HUES6 (cell line): ENCODE results near the gene GPR137C.
A peak's percentile ranks its signal among the peaks of the same experiment; 100 is the strongest.

Experiments
- H3K27ac ChIP-seq: 2 replicates; pipeline ENCODE4 v1.7.0; 2013; ENCODE audit warnings: low read depth, mild to moderate bottlenecking, low read length, inconsistent platforms
- H3K27me3 ChIP-seq: 2 replicates; pipeline ENCODE4 v1.6.1; 2013; ENCODE audit warnings: low read length; ENCODE audit not compliant: control insufficient read depth, insufficient read depth
- H3K36me3 ChIP-seq: 2 replicates; pipeline ENCODE4 v1.6.1; 2013; ENCODE audit warnings: low read length; ENCODE audit not compliant: control insufficient read depth, insufficient read depth
- H3K4me1 ChIP-seq: 2 replicates; pipeline ENCODE4 v1.6.1; 2013; ENCODE audit warnings: low read length; ENCODE audit not compliant: control insufficient read depth, insufficient read depth
- H3K4me3 ChIP-seq: 2 replicates; pipeline ENCODE4 v1.5.1; 2013; ENCODE audit warnings: low read depth, low read length
- H3K9ac ChIP-seq: one replicate; pipeline ENCODE4 v1.6.1; 2013; ENCODE audit warnings: mild to moderate bottlenecking, low read length
- H3K9me3 ChIP-seq: 2 replicates; pipeline ENCODE4 v1.6.1; 2013; ENCODE audit warnings: low read depth, low read length; ENCODE audit not compliant: control insufficient read depth, insufficient read depth

The GPR137C gene

GRCh38 chr14:52610187-52610586, 57.6 kb downstream of the GPR137C start:
- Histone ChIP-seq H3K4me3 (no peak overlapping the region), H3K27me3 (no peaks in the 10 kb centered on the region), H3K9me3 (no peaks in the 10 kb centered on the region), H3K36me3 (no peaks in the 10 kb centered on the region), H3K27ac (no peak overlapping the region), H3K9ac (no peak overlapping the region), H3K4me1 (peaks cover 2% of the 10 kb centered on the region; the same call in 1 of the 2 replicates)

- H3K4me1 ChIP-seq: no peaks in the 10 kb centered on the region
- no peak overlapping the region for H3K4me3 ChIP-seq
- no peaks in the 10 kb centered on the region for H3K36me3 ChIP-seq
- no peaks in the 10 kb centered on the region for H3K9me3 ChIP-seq
- no peaks in the 10 kb centered on the region for H3K27me3 ChIP-seq
- H3K27ac ChIP-seq: no peak overlapping the region
- H3K9ac ChIP-seq: no peak overlapping the region
These were observed 66.0 kb downstream of the GPR137C start for GRCh38 chr14:52618602-52619001.

GRCh38 chr14:52619687-52620086, 67.1 kb downstream of the GPR137C start:
- Histone ChIP-seq H3K9me3 (no peaks in the 10 kb centered on the region), H3K27me3 (no peaks in the 10 kb centered on the region), H3K4me3 (no peak overlapping the region), H3K9ac (no peak overlapping the region), H3K36me3 (no peaks in the 10 kb centered on the region), H3K27ac (no peak overlapping the region), H3K4me1 (no peaks in the 10 kb centered on the region)

GRCh38 chr14:52640137-52640536, 87.5 kb downstream of the GPR137C start:
- Histone ChIP-seq H3K4me1 (no peaks in the 10 kb centered on the region), H3K9me3 (no peaks in the 10 kb centered on the region), H3K27ac (no peak overlapping the region), H3K36me3 (peaks cover 13% of the 10 kb centered on the region), H3K9ac (no peak overlapping the region), H3K27me3 (no peaks in the 10 kb centered on the region), H3K4me3 (no peak overlapping the region)

GRCh38 chr14:52641745-52642144, 89.1 kb downstream of the GPR137C start:
- peaks cover 20% of the 10 kb centered on the region for H3K36me3 ChIP-seq
- no peaks in the 10 kb centered on the region for H3K9me3 ChIP-seq
- H3K27ac ChIP-seq: no peak overlapping the region
- H3K4me3 ChIP-seq: no peak overlapping the region
- no peak overlapping the region for H3K9ac ChIP-seq
- H3K4me1 ChIP-seq: no peaks in the 10 kb centered on the region
- H3K27me3 ChIP-seq: no peaks in the 10 kb centered on the region

GRCh38 chr14:52649511-52649910, 96.9 kb downstream of the GPR137C start:
- peaks cover 37% of the 10 kb centered on the region for H3K36me3 ChIP-seq

GRCh38 chr14:52650774-52651173, 98.1 kb downstream of the GPR137C start:
- Histone ChIP-seq H3K4me3 (no peak overlapping the region), H3K27ac (no peak overlapping the region), H3K9me3 (no peaks in the 10 kb centered on the region), H3K36me3 (peaks cover 29% of the 10 kb centered on the region), H3K27me3 (no peaks in the 10 kb centered on the region), H3K4me1 (no peaks in the 10 kb centered on the region), H3K9ac (no peak overlapping the region)

More at GRCh38 chr14:52649511-52649910, 96.9 kb downstream of the GPR137C start:
- Histone ChIP-seq H3K9me3 (no peaks in the 10 kb centered on the region), H3K27me3 (no peaks in the 10 kb centered on the region), H3K9ac (no peak overlapping the region), H3K4me1 (no peaks in the 10 kb centered on the region), H3K27ac (no peak overlapping the region), H3K4me3 (no peak overlapping the region)

GRCh38 chr14:52656905-52657304, 104.3 kb downstream of the GPR137C start:
- no peak overlapping the region for H3K9ac ChIP-seq
- no peaks in the 10 kb centered on the region for H3K27me3 ChIP-seq
- H3K9me3 ChIP-seq: no peaks in the 10 kb centered on the region
- no peak overlapping the region for H3K27ac ChIP-seq
- H3K36me3 ChIP-seq: peaks cover 24% of the 10 kb centered on the region
- no peaks in the 10 kb centered on the region for H3K4me1 ChIP-seq
- H3K4me3 ChIP-seq: no peak overlapping the region

GRCh38 chr14:52660325-52660724, 107.7 kb downstream of the GPR137C start:
- no peak overlapping the region for H3K4me3 ChIP-seq
- H3K4me1 ChIP-seq: peaks cover 5% of the 10 kb centered on the region; the same call in 1 of the 2 replicates
- no peak overlapping the region for H3K27ac ChIP-seq
- H3K9ac ChIP-seq: no peak overlapping the region
- peaks cover 13% of the 10 kb centered on the region for H3K36me3 ChIP-seq
- H3K27me3 ChIP-seq: no peaks in the 10 kb centered on the region
- H3K9me3 ChIP-seq: no peaks in the 10 kb centered on the region

- Histone ChIP-seq H3K4me1 (peaks cover 5% of the 10 kb centered on the region; the same call in 1 of the 2 replicates), H3K36me3 (peaks cover 13% of the 10 kb centered on the region), H3K9ac (no peak overlapping the region), H3K9me3 (no peaks in the 10 kb centered on the region), H3K27me3 (no peaks in the 10 kb centered on the region), H3K27ac (no peak overlapping the region), H3K4me3 (no peak overlapping the region)
These were observed 108.2 kb downstream of the GPR137C start for GRCh38 chr14:52660832-52661231.

- peaks cover 13% of the 10 kb centered on the region for H3K36me3 ChIP-seq
These were observed 108.7 kb downstream of the GPR137C start for GRCh38 chr14:52661314-52661713.

GRCh38 chr14:52663850-52664249, 111.2 kb downstream of the GPR137C start:
- peak overlapping the region; percentile 74; the same call in 1 of the 2 replicates for H3K27ac ChIP-seq

More at GRCh38 chr14:52661314-52661713, 108.7 kb downstream of the GPR137C start:
- Histone ChIP-seq H3K4me3 (no peak overlapping the region), H3K27ac (no peak overlapping the region), H3K4me1 (peaks cover 5% of the 10 kb centered on the region; the same call in 1 of the 2 replicates), H3K9ac (no peak overlapping the region), H3K9me3 (no peaks in the 10 kb centered on the region), H3K27me3 (no peaks in the 10 kb centered on the region)

More at GRCh38 chr14:52663850-52664249, 111.2 kb downstream of the GPR137C start:
- Histone ChIP-seq H3K4me1 (peaks cover 5% of the 10 kb centered on the region; the same call in 1 of the 2 replicates), H3K9me3 (no peaks in the 10 kb centered on the region), H3K36me3 (peaks cover 11% of the 10 kb centered on the region), H3K4me3 (no peak overlapping the region), H3K9ac (no peak overlapping the region), H3K27me3 (no peaks in the 10 kb centered on the region)
